Embryonic facial prominence (tissue), 1 donor: ENCODE measurements around the gene ARRDC3.

Source experiments
- DNase-seq: peaks from one replicate; pipeline ENCODE4 v3.0.0-alpha.2; 2016; ENCODE audit errors: extremely low spot score

The ARRDC3 gene

GRCh38 chr5:91384671-91385430, 1.7 kb upstream of the ARRDC3 start:
- peak; percentile 86 for DNase-seq

- DNase-seq = no peak
These were observed 811 bp upstream of the ARRDC3 start for GRCh38 chr5:91383956-91384300.

DNA sequence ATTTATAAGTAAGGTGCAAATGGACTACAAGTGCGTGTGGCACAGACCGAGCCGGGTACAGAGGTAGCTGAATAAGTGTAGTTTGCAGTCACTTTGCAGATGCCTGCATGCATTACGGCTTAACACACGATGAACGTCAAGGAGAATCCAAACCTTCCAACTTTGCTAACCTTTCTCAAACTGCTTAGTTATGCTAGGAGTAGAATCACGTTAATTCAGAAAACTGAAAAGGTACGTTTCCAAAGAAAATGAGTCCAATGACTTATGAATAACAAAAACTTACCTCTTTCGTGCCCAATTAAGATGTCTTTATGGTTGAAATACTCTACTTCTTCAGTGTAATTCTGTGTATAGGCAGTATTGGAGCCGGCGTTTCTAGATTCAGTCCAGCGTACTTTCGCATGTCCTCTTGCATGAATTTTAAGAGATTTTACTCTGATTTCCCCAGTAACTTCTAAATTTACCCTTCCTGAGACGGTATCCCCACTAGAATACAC, 539 bp downstream of the ARRDC3 start:
- DNase-seq = peak; percentile 51

GRCh38 chr5:91381774-91382359, 1.2 kb downstream of the ARRDC3 start:
- peak; percentile 93 for DNase-seq

GRCh38 chr5:91381239-91381773, 1.8 kb downstream of the ARRDC3 start:
- no peak for DNase-seq

DNA sequence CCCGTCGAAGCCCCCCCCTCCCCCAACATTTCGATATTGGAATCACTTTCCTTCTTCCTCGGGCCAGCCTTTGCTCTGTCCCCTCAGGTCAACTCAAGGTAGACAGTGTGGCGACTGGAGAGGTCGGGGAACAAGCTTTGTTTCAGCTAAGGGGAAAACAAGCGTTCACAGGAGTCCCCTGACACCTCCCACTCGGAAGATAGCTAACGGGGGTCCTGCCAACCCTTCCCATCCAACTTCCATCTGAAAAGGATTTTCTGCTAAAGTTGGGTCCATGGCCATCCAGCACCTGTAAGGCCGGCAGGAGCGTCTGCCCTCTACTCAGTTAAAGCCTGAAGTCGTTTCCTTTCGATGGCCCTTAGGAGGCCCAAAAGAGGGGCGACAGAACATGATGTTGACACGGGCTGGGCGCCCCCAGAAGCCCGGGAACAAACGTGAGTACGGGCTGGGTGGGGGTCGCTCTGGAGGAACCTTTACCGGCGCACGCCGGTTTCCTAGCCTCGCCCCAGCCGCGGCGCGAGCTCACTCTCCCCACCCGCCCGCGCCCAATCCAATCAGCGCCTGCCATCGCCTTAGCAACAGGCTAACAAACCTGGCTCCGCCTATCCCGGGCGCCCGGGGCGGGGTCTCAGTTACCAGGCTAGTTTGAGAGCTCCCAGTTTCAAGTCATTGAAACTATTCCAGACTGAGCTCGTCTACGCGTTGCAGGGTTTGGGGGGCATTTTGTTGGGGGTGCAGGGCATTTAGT, 2.5 kb downstream of the ARRDC3 start:
- DNase-seq = peak; percentile 98

DNA sequence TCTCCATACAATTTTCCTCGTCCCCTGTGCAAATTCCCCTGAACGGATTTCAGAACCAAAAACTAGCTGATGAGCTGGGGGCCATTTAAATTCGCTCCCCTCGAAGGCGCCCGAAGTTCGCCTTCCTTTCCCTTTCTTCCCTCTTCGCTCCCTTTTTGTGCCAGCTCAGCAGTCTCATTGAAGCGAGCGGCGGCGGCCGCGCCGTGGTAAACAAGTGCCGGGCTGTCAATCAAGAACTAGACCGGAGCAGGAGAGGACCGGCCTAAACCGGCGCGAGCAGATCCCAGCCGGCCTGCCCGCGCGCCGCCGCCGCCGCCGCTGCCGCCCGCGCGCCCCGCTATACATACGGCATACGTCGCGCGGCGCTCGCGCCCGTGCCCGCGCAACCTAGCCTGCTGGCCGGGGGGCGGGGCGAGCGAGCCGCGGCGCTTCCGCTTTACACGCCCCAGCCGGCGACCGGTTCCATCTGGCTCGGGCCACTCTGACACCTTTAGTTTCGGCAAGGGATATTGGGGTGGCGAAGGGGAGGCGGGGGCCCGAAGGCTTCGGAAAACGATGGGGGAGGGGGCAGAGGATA, 3.1 kb downstream of the ARRDC3 start:
- peak; percentile 93 for DNase-seq

DNA sequence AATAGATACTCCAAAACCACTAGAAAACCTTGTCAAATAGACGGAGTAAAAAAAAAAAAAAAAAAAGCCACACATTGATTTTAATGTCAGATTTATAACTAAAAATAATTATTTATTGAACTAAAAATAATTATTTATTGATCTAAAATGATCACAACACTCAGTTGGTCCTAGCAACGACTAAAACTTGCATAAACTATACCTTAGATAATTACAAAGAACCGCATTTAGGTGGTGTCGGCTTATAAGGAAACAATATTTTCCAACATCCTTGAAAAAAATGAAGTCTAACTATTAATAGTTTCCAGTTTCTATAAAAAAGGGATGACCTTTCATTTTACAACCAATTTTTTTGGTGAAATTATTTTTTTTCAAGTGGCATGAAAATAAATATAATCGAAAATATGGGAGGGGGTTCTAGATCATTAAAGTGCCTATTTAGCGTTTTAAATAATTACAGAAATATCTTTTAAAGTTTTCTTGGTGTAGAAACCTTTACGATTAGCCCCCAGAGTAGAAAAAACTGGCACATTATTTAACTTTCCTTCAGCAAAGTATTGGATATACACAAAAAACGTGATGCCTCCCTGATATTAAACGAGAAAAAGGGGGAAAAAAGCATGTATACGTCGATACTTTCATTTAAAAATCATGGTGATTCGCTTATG, 3.7 kb downstream of the ARRDC3 start:
- no peak for DNase-seq

DNA sequence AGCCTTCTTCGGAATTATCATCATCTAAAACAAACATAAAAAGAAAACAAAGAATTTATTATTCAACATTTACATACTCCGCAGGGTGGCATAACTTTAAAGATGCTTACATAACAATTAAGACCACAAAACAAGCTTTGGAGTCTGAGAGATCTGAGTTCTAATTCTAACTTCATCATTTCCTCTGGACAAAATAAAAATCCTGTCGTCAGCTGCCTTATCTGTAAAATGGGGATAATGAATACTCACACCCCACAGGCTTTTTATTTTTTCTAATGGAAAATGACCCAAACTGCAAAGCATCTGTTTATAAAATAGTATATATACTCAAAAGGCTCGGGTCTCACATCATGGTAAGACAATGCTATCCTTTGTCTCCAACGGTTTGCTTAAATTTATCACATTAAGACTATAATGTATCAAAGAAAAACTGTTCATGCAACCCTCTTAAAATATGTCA, 4.3 kb downstream of the ARRDC3 start:
- DNase-seq = no peak

DNA sequence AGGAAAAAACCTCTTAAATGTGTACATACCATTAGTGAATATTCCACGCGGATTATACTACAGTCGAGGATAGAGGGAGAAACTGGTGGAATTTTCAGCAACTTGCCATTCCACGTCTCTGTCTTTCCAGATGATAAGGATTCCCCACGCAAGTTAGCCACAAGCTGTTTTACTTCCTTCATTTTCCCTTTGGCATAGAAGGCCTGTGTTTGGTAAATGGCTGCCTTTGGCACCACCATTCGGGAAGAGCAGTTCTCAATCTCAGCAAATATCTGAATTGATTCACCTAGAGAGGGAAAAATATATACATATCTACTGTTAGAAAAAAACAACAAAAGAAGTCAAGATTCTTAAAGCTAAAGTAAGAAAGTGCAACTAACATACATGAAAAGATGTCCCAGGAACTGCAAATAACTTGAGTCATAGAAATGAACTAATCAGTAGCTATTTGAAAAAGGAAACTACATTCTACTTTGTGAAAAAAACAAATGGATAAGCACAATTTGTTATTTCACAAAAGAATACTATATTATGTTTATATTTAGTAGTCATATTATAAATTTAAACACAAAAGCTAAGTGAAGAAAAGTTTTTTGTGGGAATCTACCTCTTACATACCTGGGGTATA, 8.1 kb downstream of the ARRDC3 start:
- DNase-seq = no peak

- DNase-seq = no peak
These were observed 9.5 kb downstream of the ARRDC3 start for GRCh38 chr5:91373600-91373999.

GRCh38 chr5:91373006-91373405, 10.1 kb downstream of the ARRDC3 start:
- no peak for DNase-seq

GRCh38 chr5:91369480-91369879, 13.6 kb downstream of the ARRDC3 start:
- no peak for DNase-seq

DNA sequence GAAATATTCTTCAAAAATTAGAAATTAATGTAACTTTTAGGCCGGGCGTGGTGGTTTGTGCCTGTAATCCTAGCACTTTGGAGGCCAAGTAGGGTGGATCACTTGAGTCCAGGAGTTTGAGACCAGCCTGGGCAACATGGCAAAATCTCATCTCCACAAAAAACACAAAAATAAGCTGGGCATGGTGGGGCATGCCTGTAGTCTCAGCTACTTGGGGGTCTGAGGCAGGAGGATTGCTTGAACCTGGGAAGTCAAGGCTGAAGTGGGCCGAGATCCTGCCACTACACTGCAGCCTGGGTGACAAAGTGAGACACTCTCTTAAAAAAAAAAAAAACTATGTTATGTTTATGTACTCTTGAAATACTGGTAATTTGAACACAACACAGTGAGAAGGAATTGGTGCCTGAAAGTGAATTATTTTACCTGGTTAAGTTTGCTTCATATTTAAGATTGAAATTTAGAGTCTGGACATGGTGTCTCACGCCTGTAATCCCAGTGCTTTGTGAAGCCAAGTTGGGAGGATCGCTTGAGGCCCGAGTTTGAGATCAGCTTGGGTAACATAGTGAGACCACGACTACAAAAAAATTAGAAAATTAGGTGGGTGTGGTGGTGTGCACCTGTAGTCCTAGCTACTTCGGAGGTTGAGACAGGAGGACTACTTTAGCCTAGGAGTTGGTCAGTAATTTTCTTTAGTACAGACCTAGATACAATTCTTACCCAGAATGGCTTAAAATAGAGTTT, 15.0 kb downstream of the ARRDC3 start:
- no peak for DNase-seq

DNA sequence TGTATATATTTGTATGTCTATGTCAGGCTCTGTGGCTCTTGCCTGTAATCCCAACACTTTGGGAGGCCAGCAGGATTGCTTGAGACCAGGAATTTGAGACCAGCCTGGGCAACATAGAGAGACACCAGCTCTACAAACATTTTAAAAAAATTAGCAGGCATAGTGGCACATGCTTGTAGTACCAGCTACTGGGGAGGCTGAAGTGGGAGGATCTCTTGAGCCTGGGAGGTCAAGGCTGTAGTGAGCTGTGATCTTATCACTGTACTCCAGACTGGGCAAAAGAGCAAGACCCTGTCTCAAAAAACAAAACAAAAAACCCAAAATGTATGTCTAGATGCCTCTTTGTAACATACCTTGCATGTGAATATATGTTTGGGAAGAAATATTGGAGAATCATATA, 15.8 kb downstream of the ARRDC3 start:
- no peak for DNase-seq

DNA sequence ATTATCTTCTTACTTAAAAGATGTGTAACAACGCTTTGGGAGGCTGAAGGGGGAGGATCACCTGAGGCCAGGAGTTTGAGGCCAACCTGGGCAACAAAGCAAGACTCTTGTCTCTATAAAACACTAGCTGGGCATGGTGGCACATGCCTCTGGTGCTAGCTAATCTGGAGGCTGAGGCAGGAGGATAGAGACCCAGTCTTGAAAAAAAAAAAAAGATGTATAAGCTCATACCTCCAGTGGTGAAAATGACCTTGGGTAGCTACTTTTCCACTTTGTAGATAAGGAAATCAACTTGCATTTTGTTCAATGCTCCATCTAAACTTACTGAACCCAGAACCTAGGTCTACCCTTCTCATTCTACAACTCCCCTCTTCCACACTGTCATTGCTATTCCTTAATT, 16.6 kb downstream of the ARRDC3 start:
- no peak for DNase-seq

DNA sequence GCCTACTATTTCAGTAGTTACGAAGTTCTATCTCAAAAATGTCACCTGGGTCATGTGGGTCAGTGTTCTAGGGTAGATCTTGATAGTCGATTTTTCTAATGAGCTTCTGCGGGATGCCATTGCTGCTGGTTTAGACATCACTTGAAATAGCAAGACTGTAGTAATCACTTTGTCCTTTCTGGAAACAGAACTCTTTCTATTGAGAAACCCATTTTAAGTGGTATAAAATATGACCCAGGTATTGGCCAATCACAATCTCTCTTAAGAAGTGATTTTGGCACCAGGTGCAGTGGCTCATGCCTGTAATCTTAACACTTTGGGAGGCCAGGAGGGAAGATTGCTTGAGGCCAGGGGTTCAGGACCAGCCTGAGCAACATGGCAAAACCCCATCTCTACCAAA, 17.6 kb downstream of the ARRDC3 start:
- no peak for DNase-seq

GRCh38 chr5:91362935-91363334, 20.2 kb downstream of the ARRDC3 start:
- DNase-seq = no peak

- DNase-seq = no peak
These were observed 21.3 kb downstream of the ARRDC3 start for GRCh38 chr5:91361790-91362189.

- no peak for DNase-seq
These were observed 21.9 kb downstream of the ARRDC3 start for GRCh38 chr5:91361055-91361701.
